Renal pelvis (tissue), 3 donors: Measurements from ENCODE around the gene TOPAZ1. TPM values are rescaled to one million over a fixed set of nuclear protein-coding genes. Genes with fewer than 3 reads are reported as not detected.

ENCODE experiments used
- polyA plus RNA-seq, 3 donors: library from polyadenylated mRNA; unstranded; fragments of 120-200 nt; gene quantifications; one replicate each; pipeline ENCODE4 v1.2.1, GENCODE V29; 2013; ENCODE audit not compliant: insufficient read length in 3 of 3

TOPAZ1 gene
- polyA plus RNA-seq, 3 donors: not detected

Other genes starting within 250 kb of the TOPAZ1 start
- 10 to 100 TPM; 31.9 to 45.3 (median 43.6) TPM for gene TCAIM, start 96.9 kb downstream of the TOPAZ1 start, polyA plus RNA-seq
- gene ZNF445, start 235.8 kb downstream of the TOPAZ1 start, polyA plus RNA-seq: 10 to 100 TPM; 18.4 to 31.8 (median 29.3) TPM